PC-9 (cell line): Measurements from ENCODE around the gene MPIG6B. TPM values are rescaled to one million over a fixed set of nuclear protein-coding genes. Genes with fewer than 3 reads are reported as not detected.

ENCODE experiments used
- BruUV-seq: library from RNA; stranded (reverse); fragments of 400-500 nt; replicated peaks from 2 replicates; lab custom pipeline; 2021; lab: Mats Ljungman, UMichigan
- CTCF ChIA-PET: fragments of 300-600 bp; sonication (Branson Sonifier 250); formaldehyde crosslinking; loops from one replicate; lab custom pipeline; 2022; ENCODE audit warnings: antibody characterized with exemption; lab: Charles Lee
- POLR2A ChIA-PET: fragments of 300-600 bp; sonication (Branson Sonifier 250); formaldehyde crosslinking; loops from one replicate; lab custom pipeline; 2022; ENCODE audit warnings: antibody characterized with exemption; ENCODE audit not compliant: unreplicated experiment; lab: Charles Lee
- DNase-seq, 2 experiments: peaks; one replicate each; pipeline versions ENCODE4 v3.0.0 to v3.0.0-alpha.2; 2015 to 2022; ENCODE audit warnings: mixed read lengths in 1 of 2
- H2AFZ ChIP-seq: fragments of 200-600 bp; sonication (generic); 2 replicates; pipeline ENCODE4 v1.8.1; 2017; ENCODE audit warnings: antibody characterized with exemption
- H3F3A ChIP-seq: fragments of 200-600 bp; sonication (generic); 2 replicates; pipeline ENCODE4 v1.8.1; 2017; ENCODE audit warnings: antibody characterized with exemption, mild to moderate bottlenecking, low read depth; ENCODE audit not compliant: insufficient read depth
- H3K27ac ChIP-seq: fragments of 200-600 bp; sonication (generic); 2 replicates; pipeline ENCODE4 v1.6.1; 2016; ENCODE audit warnings: mixed run types
- H3K27me3 ChIP-seq: fragments of 200-600 bp; sonication (generic); 2 replicates; pipeline ENCODE4 v1.6.1; 2016; ENCODE audit warnings: low read depth, mixed run types; ENCODE audit not compliant: insufficient read depth
- H3K36me3 ChIP-seq: fragments of 200-600 bp; sonication (generic); 2 replicates; pipeline ENCODE4 v1.6.1; 2016; ENCODE audit warnings: low read depth, mixed run types
- H3K4me1 ChIP-seq: fragments of 200-600 bp; sonication (generic); replicated peaks from 2 replicates; pipeline ENCODE4 v1.6.1; 2016; ENCODE audit warnings: mixed run types; ENCODE audit not compliant: insufficient read depth
- H3K4me2 ChIP-seq: fragments of 200-600 bp; sonication (generic); 2 replicates; pipeline ENCODE4 v1.6.1; 2017; ENCODE audit warnings: mixed run types
- H3K4me3 ChIP-seq: fragments of 200-600 bp; sonication (generic); 2 replicates; pipeline ENCODE4 v1.6.1; 2016; ENCODE audit warnings: mixed run types
- H3K79me2 ChIP-seq: fragments of 200-600 bp; sonication (generic); 2 replicates; pipeline ENCODE4 v1.6.1; 2017; ENCODE audit warnings: low read depth, mixed run types
- H3K9me2 ChIP-seq: fragments of 200-600 bp; sonication (generic); 2 replicates; pipeline ENCODE4 v1.8.1; 2017; ENCODE audit warnings: mild to moderate bottlenecking; ENCODE audit not compliant: insufficient read depth
- H3K9me3 ChIP-seq: fragments of 200-600 bp; sonication (generic); 2 replicates; pipeline ENCODE4 v1.8.1; 2016; ENCODE audit warnings: low read depth; ENCODE audit not compliant: insufficient read depth
- H4K20me1 ChIP-seq: fragments of 200-600 bp; sonication (generic); 2 replicates; pipeline ENCODE4 v1.8.1; 2017; ENCODE audit not compliant: insufficient read depth
- CTCF ChIP-seq: fragments of 200-600 bp; sonication (generic); conservative IDR thresholded peaks from 2 replicates; pipeline ENCODE4 v1.6.1; 2017; ENCODE audit warnings: mixed run types, antibody characterized with exemption, mild to moderate bottlenecking, moderate library complexity
- EZH2 ChIP-seq: fragments of 200-600 bp; sonication (generic); IDR thresholded peaks from 2 replicates; pipeline ENCODE4 v1.8.0; 2017; ENCODE audit warnings: antibody characterized with exemption, low read depth
- intact Hi-C: fragments of 100-400 bp; cut with micrococcal nuclease; formaldehyde crosslinking; loops from one replicate; pipeline ENCODE4 v1.10.0; 2022; ENCODE audit not compliant: unreplicated experiment
- total RNA-seq: library from RNA; stranded (reverse); gene quantifications from 2 replicates; pipeline ENCODE4 v1.2.3, GENCODE V29; 2021

Gene MPIG6B
- total RNA-seq, 1 experiment from 2014 or later: 0.59 TPM

GRCh38 chr6:31687860-31688693, 35.1 kb upstream of the MPIG6B start:
- no peak for TF ChIP-seq EZH2
- TF ChIP-seq CTCF: no peak
- H3K27ac ChIP-seq: no peak overlapping the region
- H3K9me3 ChIP-seq: no peaks in the 10 kb centered on the region
- no peaks in the 10 kb centered on the region; the same call in 1 of the 2 replicates for H3F3A ChIP-seq
- H2AFZ ChIP-seq: no peak overlapping the region
- H3K4me2 ChIP-seq: no peak overlapping the region
- DNase-seq: no peak
- no TSS peak for BruUV-seq
- no peaks in the 10 kb centered on the region for H3K36me3 ChIP-seq
- CTCF ChIA-PET: interaction anchor here (1.0 kb wide), 1 partner anchor 50 kb away, joined by 3 read pairs; no protein-coding TSS in a partner anchor
- H3K4me1 ChIP-seq: no peaks in the 10 kb centered on the region; the same call in 1 of the 2 replicates
- no peaks in the 10 kb centered on the region for H3K9me2 ChIP-seq
- no peaks in the 10 kb centered on the region for H3K79me2 ChIP-seq
- no peak overlapping the region for H3K4me3 ChIP-seq
- H4K20me1 ChIP-seq: no peaks in the 10 kb centered on the region
- POLR2A ChIA-PET: no interaction called here
- intact Hi-C loops: loop anchor here (10.0 kb wide), 1 partner anchor 187 kb away; the partner anchor contains the start of gene SLC44A4
- no peaks in the 10 kb centered on the region for H3K27me3 ChIP-seq

DNA sequence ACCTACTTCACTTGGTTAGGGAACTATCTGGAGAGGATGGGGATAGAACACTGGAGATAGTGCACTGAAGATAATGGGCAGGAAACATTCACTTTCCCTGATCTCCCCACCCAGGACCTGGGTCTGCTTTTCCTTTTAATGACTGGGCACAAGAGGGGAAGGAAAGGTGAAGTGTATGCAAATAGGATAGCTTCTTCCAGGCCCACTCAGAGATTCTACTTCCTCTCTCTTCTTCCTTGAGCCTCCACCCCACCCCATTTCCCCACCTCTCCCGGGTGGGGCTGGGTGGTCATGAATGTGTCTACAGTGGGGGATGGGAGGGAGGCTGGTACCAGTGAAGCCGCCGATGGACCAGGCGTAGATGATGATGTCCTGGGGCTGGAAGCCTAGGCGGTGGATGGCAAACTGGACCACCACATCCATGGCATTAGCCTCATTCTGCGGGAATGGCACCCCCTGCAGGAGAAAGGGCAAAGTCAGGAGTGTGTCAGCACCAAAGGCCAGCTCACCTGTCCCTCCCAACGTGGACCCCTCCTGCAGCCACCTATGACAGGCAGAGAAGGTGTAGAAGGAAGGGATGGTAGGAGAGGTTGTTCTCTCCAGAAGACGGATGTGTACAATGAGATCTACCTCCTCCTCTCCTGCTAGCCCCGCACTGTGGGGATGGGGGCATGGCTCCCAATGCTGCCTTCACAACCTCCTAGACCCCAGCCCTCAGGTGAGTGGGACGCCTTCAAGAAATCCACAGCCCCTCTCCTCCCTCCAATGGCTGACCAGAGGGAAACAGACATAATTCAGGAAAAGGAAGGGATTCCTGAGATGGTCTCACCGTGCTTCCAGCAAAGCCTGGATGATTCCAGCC, 33.7 kb upstream of the MPIG6B start:
- H3F3A ChIP-seq: no peaks in the 10 kb centered on the region; the same call in 1 of the 2 replicates
- H3K4me2 ChIP-seq: no peak overlapping the region
- H4K20me1 ChIP-seq: no peaks in the 10 kb centered on the region
- H3K9me2 ChIP-seq: no peaks in the 10 kb centered on the region
- H2AFZ ChIP-seq: no peak overlapping the region
- BruUV-seq: no TSS peak
- no peak overlapping the region for H3K4me3 ChIP-seq
- no peak for DNase-seq
- H3K27ac ChIP-seq: no peak overlapping the region
- no peaks in the 10 kb centered on the region for H3K36me3 ChIP-seq
- no peaks in the 10 kb centered on the region for H3K79me2 ChIP-seq
- TF ChIP-seq CTCF: peak; percentile 47; the same call in 1 of the 2 replicates
- no peak for TF ChIP-seq EZH2
- H3K9me3 ChIP-seq: no peaks in the 10 kb centered on the region
- intact Hi-C loops: loop anchor here (10.0 kb wide), 1 partner anchor 185 kb away; the partner anchor contains the start of gene SLC44A4
- ChIA-PET POLR2A (no interaction called here), CTCF (no interaction called here)
- no peaks in the 10 kb centered on the region for H3K27me3 ChIP-seq
- no peaks in the 10 kb centered on the region; the same call in 1 of the 2 replicates for H3K4me1 ChIP-seq
